IMR-90 (cell line): Measurements from ENCODE around the gene PLEKHH2. TPM values are rescaled to one million over a fixed set of nuclear protein-coding genes. Genes with fewer than 3 reads are reported as not detected.

Source experiments
- ATAC-seq: fragments of 200-7000 bp; cut with Tn5 transposase; 2 replicates; pipeline ENCODE4 v1.9.1; 2020; ENCODE audit warnings: low read depth, mild to moderate bottlenecking, moderate library complexity
- BruUV-seq: library from RNA; stranded (reverse); fragments of 400-500 nt; replicated peaks from 2 replicates; lab custom pipeline; 2021; lab: Mats Ljungman, UMichigan
- CTCF ChIA-PET: fragments of 300-600 bp; formaldehyde crosslinking; extraction: SDS; loops from one replicate; lab custom pipeline; 2021; ENCODE audit warnings: antibody characterized with exemption; lab: Yijun Ruan, JAX
- POLR2A ChIA-PET: fragments of 300-600 bp; sonication (Branson Sonifier 250); formaldehyde crosslinking; loops from one replicate; lab custom pipeline; 2022; ENCODE audit warnings: antibody characterized with exemption; ENCODE audit not compliant: unreplicated experiment; lab: Charles Lee
- DNase-seq: peaks from one replicate; pipeline ENCODE4 v3.0.0; 2013
- H2AFZ ChIP-seq: replicated peaks from 2 replicates; pipeline ENCODE3; 2013; ENCODE audit warnings: low read length, mild to moderate bottlenecking; ENCODE audit not compliant: poor library complexity
- H2AK5ac ChIP-seq: 2 replicates; pipeline ENCODE4 v1.6.1; 2013; ENCODE audit warnings: low read depth, low read length, inconsistent platforms
- H2AK9ac ChIP-seq: replicated peaks from 2 replicates; pipeline ENCODE3; 2013; ENCODE audit warnings: mild to moderate bottlenecking, low read depth, low read length, moderate library complexity; ENCODE audit not compliant: poor library complexity
- H2BK120ac ChIP-seq: 2 replicates; pipeline ENCODE4 v1.6.1; 2013; ENCODE audit warnings: low read depth, low read length, inconsistent platforms
- H2BK15ac ChIP-seq: 3 replicates; pipeline ENCODE4 v1.6.1; 2013; ENCODE audit warnings: low read depth, low read length, inconsistent platforms
- H2BK20ac ChIP-seq: 2 replicates; pipeline ENCODE4 v1.6.1; 2013; ENCODE audit warnings: low read depth, mild to moderate bottlenecking, inconsistent platforms, low read length, moderate library complexity
- H2BK5ac ChIP-seq: 2 replicates; pipeline ENCODE4 v1.6.1; 2013; ENCODE audit warnings: mild to moderate bottlenecking, low read depth, low read length, inconsistent platforms; ENCODE audit not compliant: poor library complexity, severe bottlenecking
- H3K14ac ChIP-seq: replicated peaks from 2 replicates; pipeline ENCODE4 v1.6.1; 2013; ENCODE audit warnings: low read depth, low read length, inconsistent platforms
- H3K18ac ChIP-seq: 2 replicates; pipeline ENCODE4 v1.6.1; 2013; ENCODE audit warnings: low read depth, low read length, control low read depth
- H3K23ac ChIP-seq: 2 replicates; pipeline ENCODE4 v1.6.1; 2013; ENCODE audit warnings: low read depth, low read length, inconsistent platforms
- H3K27ac ChIP-seq: 2 replicates; pipeline ENCODE4 v1.5.1; 2013; ENCODE audit warnings: mild to moderate bottlenecking, control low read depth, low read length; ENCODE audit not compliant: insufficient read depth
- H3K27me3 ChIP-seq: 2 replicates; pipeline ENCODE4 v1.6.1; 2013; ENCODE audit warnings: low read length; ENCODE audit not compliant: control insufficient read depth, insufficient read depth
- H3K36me3 ChIP-seq: 2 replicates; pipeline ENCODE4 v1.6.1; 2013; ENCODE audit warnings: low read length, mixed read lengths; ENCODE audit not compliant: control insufficient read depth, insufficient read depth
- H3K4ac ChIP-seq: 2 replicates; pipeline ENCODE4 v1.6.1; 2013; ENCODE audit warnings: low read depth, low read length, inconsistent platforms
- H3K4me1 ChIP-seq: 2 replicates; pipeline ENCODE4 v1.6.1; 2013; ENCODE audit warnings: low read length, mixed read lengths; ENCODE audit not compliant: control insufficient read depth, insufficient read depth
- H3K4me2 ChIP-seq: 2 replicates; pipeline ENCODE4 v1.6.1; 2013; ENCODE audit warnings: low read depth, mild to moderate bottlenecking, control low read depth, low read length, moderate library complexity
- H3K4me3 ChIP-seq: 2 replicates; pipeline ENCODE4 v1.5.1; 2013; ENCODE audit warnings: low read depth, mild to moderate bottlenecking, control low read depth, low read length, moderate library complexity; ENCODE audit not compliant: insufficient read depth
- H3K56ac ChIP-seq: 2 replicates; pipeline ENCODE4 v1.6.1; 2013; ENCODE audit warnings: low read length, inconsistent platforms; ENCODE audit not compliant: insufficient read depth; ENCODE audit errors: extremely low read depth
- H3K79me1 ChIP-seq, 2 experiments: 2 replicates each; pipeline ENCODE4 v1.6.1; 2013; ENCODE audit warnings: low read length in 2 of 2, inconsistent platforms in 1 of 2, low read depth in 1 of 2
- H3K9ac ChIP-seq: 2 replicates; pipeline ENCODE4 v1.6.1; 2013; ENCODE audit warnings: low read depth, low read length, control low read depth
- H3K9me1 ChIP-seq: 2 replicates; pipeline ENCODE4 v1.6.1; 2013; ENCODE audit warnings: low read length, inconsistent platforms; ENCODE audit not compliant: insufficient read depth
- H3K9me3 ChIP-seq: 2 replicates; pipeline ENCODE4 v1.6.1; 2013; ENCODE audit warnings: low read length; ENCODE audit not compliant: control insufficient read depth, insufficient read depth
- H4K20me1 ChIP-seq: 2 replicates; pipeline ENCODE4 v1.6.1; 2013; ENCODE audit warnings: low read length, inconsistent platforms; ENCODE audit not compliant: insufficient read depth
- H4K5ac ChIP-seq: 2 replicates; pipeline ENCODE4 v1.6.1; 2013; ENCODE audit warnings: mild to moderate bottlenecking, low read depth, low read length, control low read depth
- H4K8ac ChIP-seq, 2 experiments: 2 replicates each; pipeline ENCODE4 v1.6.1; 2013; ENCODE audit warnings: low read depth in 2 of 2, low read length in 2 of 2, control low read depth in 1 of 2, inconsistent platforms in 1 of 2
- H4K91ac ChIP-seq: 2 replicates; pipeline ENCODE4 v1.6.1; 2013; ENCODE audit warnings: low read depth, low read length, inconsistent platforms; ENCODE audit not compliant: insufficient read depth
- BHLHE40 ChIP-seq: fragments of 150-350 bp; IDR thresholded peaks from 2 replicates; pipeline ENCODE4 v1.6.1; 2016; ENCODE audit warnings: mild to moderate bottlenecking, low read depth, low read length
- CHD1 ChIP-seq: IDR thresholded peaks from 2 replicates; pipeline ENCODE4 v1.6.1; 2012; ENCODE audit warnings: low read depth, low read length, improper control_type of control experiment
- FOS ChIP-seq: fragments of 150-350 bp; IDR thresholded peaks from 2 replicates; pipeline ENCODE4 v1.6.1; 2016; ENCODE audit warnings: low read depth, low read length
- MAFK ChIP-seq: IDR thresholded peaks from 2 replicates; pipeline ENCODE4 v1.6.1; 2012; ENCODE audit warnings: low read depth, low read length, improper control_type of control experiment
- MAZ ChIP-seq: IDR thresholded peaks from 2 replicates; pipeline ENCODE4 v1.6.1; 2012; ENCODE audit warnings: low read depth, mild to moderate bottlenecking, low read length, improper control_type of control experiment, moderate library complexity, borderline replicate concordance
- MXI1 ChIP-seq: IDR thresholded peaks from 2 replicates; pipeline ENCODE4 v1.6.1; 2012; ENCODE audit warnings: low read depth, mild to moderate bottlenecking, low read length, moderate library complexity, borderline replicate concordance
- NFE2L2 ChIP-seq: fragments of 150-350 bp; IDR thresholded peaks from 2 replicates; pipeline ENCODE4 v1.6.1; 2016; ENCODE audit warnings: low read depth, mild to moderate bottlenecking, low read length
- POLR2A ChIP-seq: IDR thresholded peaks from 2 replicates; pipeline ENCODE4 v1.6.1; 2012; ENCODE audit warnings: mild to moderate bottlenecking, low read depth, low read length
- RAD21 ChIP-seq: IDR thresholded peaks from 2 replicates; pipeline ENCODE4 v1.6.1; 2012; ENCODE audit warnings: low read length, improper control_type of control experiment
- RCOR1 ChIP-seq: IDR thresholded peaks from 2 replicates; pipeline ENCODE4 v1.6.1; 2012; ENCODE audit warnings: mild to moderate bottlenecking, low read length, improper control_type of control experiment; ENCODE audit not compliant: insufficient replicate concordance
- RFX5 ChIP-seq: IDR thresholded peaks from 2 replicates; pipeline ENCODE4 v1.8.0; 2012; ENCODE audit warnings: low read depth, mild to moderate bottlenecking, low read length, moderate library complexity
- SMC3 ChIP-seq: fragments of 150-350 bp; IDR thresholded peaks from 2 replicates; pipeline ENCODE4 v1.6.1; 2016; ENCODE audit warnings: low read depth, mild to moderate bottlenecking, antibody characterized with exemption, low read length, moderate library complexity
- WGBS, 2 experiments: methylation state at CpG; one replicate each; pipeline versions ENCODE4 v1.1.5 to v1.1.7; 2013; ENCODE audit warnings: missing lambda C conversion rate in 2 of 2; ENCODE audit not compliant: insufficient read length in 1 of 2; ENCODE audit errors: extremely low coverage in 2 of 2; 5-methylcytosine and 5-hydroxymethylcytosine counted together
- dilution Hi-C: fragments of 300-500 bp; cut with HindIII; formaldehyde crosslinking; loops from one replicate; pipeline ENCODE4 v1.14.3; 2018; ENCODE audit warnings: low sequenced_read_pairs; ENCODE audit not compliant: unreplicated experiment
- in situ Hi-C: fragments of 300-500 bp; cut with MboI; formaldehyde crosslinking; loops from 3 replicates; pipeline ENCODE4 v1.14.3; 2019; ENCODE audit warnings: low sequenced_read_pairs, inconsistent platforms, mixed read lengths
- intact Hi-C: fragments of 100-400 bp; cut with micrococcal nuclease; formaldehyde crosslinking; loops from 2 replicates; pipeline ENCODE4 v1.10.0; 2022
- polyA plus RNA-seq, 3 experiments: library from polyadenylated mRNA; depleted of rRNA; stranded (reverse); fragments of >200 nt; gene quantifications; 2 replicates each; pipeline ENCODE4 v1.2.3, GENCODE V29; 2012; ENCODE audit warnings: low replicate concordance in 1 of 3
- total RNA-seq: library from RNA; depleted of rRNA; stranded (reverse); fragments of >200 nt; gene quantifications from 2 replicates; pipeline ENCODE4 v1.2.3, GENCODE V29; 2012
- TF ChIP-seq, protein P1 (sequence below): fragments of 150-350 bp; IDR thresholded peaks from 2 replicates; pipeline ENCODE4 v1.6.1; 2017; ENCODE audit warnings: mild to moderate bottlenecking, antibody characterized with exemption, low read length, low read depth
- TF ChIP-seq, protein P2 (sequence below): fragments of 150-350 bp; IDR thresholded peaks from 2 replicates; pipeline ENCODE4 v1.6.1; 2016; ENCODE audit warnings: low read depth, mild to moderate bottlenecking, low read length, moderate library complexity, borderline replicate concordance

The PLEKHH2 gene
- total and polyA plus RNA-seq, 2 of the 4 experiments (the other 2 are of a cell fraction), result 2.0 to 3.3 TPM

DNA sequence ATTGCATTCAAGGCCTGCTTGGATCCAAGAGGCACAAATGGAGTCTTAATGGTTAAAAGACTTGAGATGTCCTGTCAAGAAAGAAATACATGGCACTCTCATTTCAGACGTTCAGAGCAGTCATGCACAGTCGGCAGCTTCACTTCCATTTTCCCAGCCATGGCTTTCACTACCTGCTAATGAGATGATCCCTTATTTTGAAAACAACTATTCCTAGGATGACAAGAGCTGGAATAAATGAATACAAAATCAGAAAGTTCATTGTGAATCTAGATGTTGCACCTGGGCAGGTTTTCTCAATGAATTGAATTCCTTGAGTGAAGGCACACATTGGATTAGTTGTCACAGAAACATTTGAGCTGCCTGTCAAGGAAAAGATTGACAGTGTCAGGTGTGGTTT, 175.9 kb downstream of the PLEKHH2 start:
- Histone ChIP-seq H3K27me3 (no peaks in the 10 kb centered on the region), H3K79me1 (no peaks in the 10 kb centered on the region), H3K36me3 (0 out of 2 replicates have a peak, but pooled peaks cover 2% of the 10 kb centered on the region), H2BK5ac (no peak overlapping the region), H3K4me2 (no peak overlapping the region), H3K9me3 (no peaks in the 10 kb centered on the region), H3K9me1 (no peaks in the 10 kb centered on the region), H2BK20ac (no peak overlapping the region), H4K8ac (no peak overlapping the region), H3K9ac (no peak overlapping the region), H2BK120ac (no peak overlapping the region), H3K27ac (no peak overlapping the region), H2BK15ac (no peak overlapping the region), H3K4ac (no peak overlapping the region), H2AFZ (no peak overlapping the region), H3K14ac (no peak overlapping the region), H2AK9ac (no peak overlapping the region), H3K4me1 (no peaks in the 10 kb centered on the region), H3K56ac (no peak overlapping the region), H3K4me3 (no peak overlapping the region), H4K5ac (no peak overlapping the region), H3K23ac (no peak overlapping the region), H4K91ac (no peak overlapping the region), H3K18ac (no peak overlapping the region), H4K20me1 (no peaks in the 10 kb centered on the region), H2AK5ac (no peak overlapping the region)
- ChIA-PET POLR2A (no interaction called here), CTCF (no interaction called here)
- TF ChIP-seq, protein P1, sequence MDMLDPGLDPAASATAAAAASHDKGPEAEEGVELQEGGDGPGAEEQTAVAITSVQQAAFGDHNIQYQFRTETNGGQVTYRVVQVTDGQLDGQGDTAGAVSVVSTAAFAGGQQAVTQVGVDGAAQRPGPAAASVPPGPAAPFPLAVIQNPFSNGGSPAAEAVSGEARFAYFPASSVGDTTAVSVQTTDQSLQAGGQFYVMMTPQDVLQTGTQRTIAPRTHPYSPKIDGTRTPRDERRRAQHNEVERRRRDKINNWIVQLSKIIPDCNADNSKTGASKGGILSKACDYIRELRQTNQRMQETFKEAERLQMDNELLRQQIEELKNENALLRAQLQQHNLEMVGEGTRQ, result no peak
- TF ChIP-seq CHD1 (no peak), RFX5 (no peak), MXI1 (no peak), BHLHE40 (no peak), SMC3 (no peak), MAZ (no peak), FOS (no peak), RCOR1 (no peak), RAD21 (no peak), POLR2A (no peak), MAFK (no peak), NFE2L2 (no peak)
- TF ChIP-seq, protein P2, sequence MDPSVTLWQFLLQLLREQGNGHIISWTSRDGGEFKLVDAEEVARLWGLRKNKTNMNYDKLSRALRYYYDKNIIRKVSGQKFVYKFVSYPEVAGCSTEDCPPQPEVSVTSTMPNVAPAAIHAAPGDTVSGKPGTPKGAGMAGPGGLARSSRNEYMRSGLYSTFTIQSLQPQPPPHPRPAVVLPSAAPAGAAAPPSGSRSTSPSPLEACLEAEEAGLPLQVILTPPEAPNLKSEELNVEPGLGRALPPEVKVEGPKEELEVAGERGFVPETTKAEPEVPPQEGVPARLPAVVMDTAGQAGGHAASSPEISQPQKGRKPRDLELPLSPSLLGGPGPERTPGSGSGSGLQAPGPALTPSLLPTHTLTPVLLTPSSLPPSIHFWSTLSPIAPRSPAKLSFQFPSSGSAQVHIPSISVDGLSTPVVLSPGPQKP, result no peak
- no CpG with 5 or more reads among the region's 2 CpGs for WGBS, 2 experiments
- DNase-seq (no peak), ATAC-seq (no peak)
- in situ Hi-C loops (no loop called here), intact Hi-C loops (no loop called here), dilution Hi-C loops (no loop called here)
- no TSS peak for BruUV-seq
